ENCODE measurements around the gene GINS2. TPM values are rescaled to one million over a fixed set of nuclear protein-coding genes. Genes with fewer than 3 reads are reported as not detected.

GINS2 gene
- total and polyA plus RNA-seq, 2 of the 4 experiments (the other 2 are of a cell fraction): 12.0 to 13.4 TPM

- Histone ChIP-seq H2AFZ (replicated peaks; ENCODE audit: low read length, poor library complexity) (no peak overlapping the region), H2BK120ac (ENCODE audit: low read depth, low read length) (no peak overlapping the region), H3K4me3 (ENCODE audit: insufficient read depth, low read depth, low read length) (no peak overlapping the region), H4K91ac (ENCODE audit: insufficient read depth, low read depth, low read length) (no peak overlapping the region), H2BK20ac (ENCODE audit: low read depth, low read length) (no peak overlapping the region), H3K9ac (ENCODE audit: low read depth, low read length) (no peak overlapping the region), H3K27ac (ENCODE audit: insufficient read depth, low read length) (no peak overlapping the region), H2BK15ac (ENCODE audit: low read depth, low read length) (no peak overlapping the region), H3K79me1 (ENCODE audit: low read depth in 1 of 2, low read length in 2 of 2) (peaks cover 12 to 22% of the 10 kb centered on the region in 2 experiments; a peak in 2 of 4 replicates), H3K27me3 (ENCODE audit: control insufficient read depth, insufficient read depth, low read length) (no peaks in the 10 kb centered on the region), H3K9me3 (ENCODE audit: control insufficient read depth, insufficient read depth, low read length) (no peaks in the 10 kb centered on the region), H2AK9ac (replicated peaks; ENCODE audit: low read depth, low read length, poor library complexity) (no peak overlapping the region), H3K14ac (replicated peaks; ENCODE audit: low read depth, low read length) (no peak overlapping the region), H3K4me2 (ENCODE audit: low read depth, low read length) (no peak overlapping the region), H4K8ac (ENCODE audit: low read depth in 2 of 2, low read length in 2 of 2) (no peak overlapping the region), H3K18ac (ENCODE audit: low read depth, low read length) (no peak overlapping the region), H4K5ac (ENCODE audit: low read depth, low read length) (no peak overlapping the region), H3K56ac (ENCODE audit: extremely low read depth, insufficient read depth, low read length) (no peak overlapping the region), H4K20me1 (ENCODE audit: insufficient read depth, low read length) (peaks cover 98% of the 10 kb centered on the region), H2BK5ac (ENCODE audit: low read depth, low read length, poor library complexity, severe bottlenecking) (no peak overlapping the region), H3K23ac (ENCODE audit: low read depth, low read length) (no peak overlapping the region), H3K36me3 (ENCODE audit: control insufficient read depth, insufficient read depth, low read length) (peaks cover 8% of the 10 kb centered on the region; the same call in 1 of the 2 replicates), H3K4ac (ENCODE audit: low read depth, low read length) (no peak overlapping the region), H3K9me1 (ENCODE audit: insufficient read depth, low read length) (peaks cover 3% of the 10 kb centered on the region; the same call in 1 of the 2 replicates), H3K4me1 (ENCODE audit: control insufficient read depth, insufficient read depth, low read length) (peaks cover 2% of the 10 kb centered on the region; the same call in 1 of the 2 replicates), H2AK5ac (ENCODE audit: low read depth, low read length) (no peak overlapping the region)
- CTCF ChIA-PET: no interaction called here
- intact Hi-C loops (cut with micrococcal nuclease): no loop called here
- POLR2A ChIA-PET (ENCODE audit: unreplicated experiment): interaction anchor here (0.6 kb wide), 1 partner anchor 82 kb away, joined by 4 read pairs; no protein-coding TSS in a partner anchor
- TF ChIP-seq MAZ (IDR thresholded peaks at IDR 0.05; ENCODE audit: borderline replicate concordance, low read depth, low read length) (no peak), CEBPB (IDR thresholded peaks at IDR 0.05; ENCODE audit: low read depth, low read length) (no peak), RCOR1 (IDR thresholded peaks at IDR 0.05; ENCODE audit: insufficient replicate concordance, low read length) (no peak), RFX5 (IDR thresholded peaks at IDR 0.05; ENCODE audit: low read depth, low read length) (no peak), MAFK (IDR thresholded peaks at IDR 0.05; ENCODE audit: low read depth, low read length) (no peak), ELK1 (IDR thresholded peaks at IDR 0.05; ENCODE audit: borderline replicate concordance, low read depth, low read length) (no peak), BHLHE40 (IDR thresholded peaks at IDR 0.05; ENCODE audit: low read depth, low read length) (no peak), RAD21 (IDR thresholded peaks at IDR 0.05; ENCODE audit: low read length) (no peak), FOS (IDR thresholded peaks at IDR 0.05; ENCODE audit: low read depth, low read length) (no peak), CTCF (conservative IDR thresholded peaks at IDR 0.05; ENCODE audit: low read depth, low read length) (no peak), POLR2A (IDR thresholded peaks at IDR 0.05; ENCODE audit: low read depth, low read length) (no peak), CHD1 (IDR thresholded peaks at IDR 0.05; ENCODE audit: low read depth, low read length) (no peak), NFE2L2 (IDR thresholded peaks at IDR 0.05; ENCODE audit: low read depth, low read length) (no peak), USF2 (IDR thresholded peaks at IDR 0.05; ENCODE audit: low read depth, low read length) (no peak)
- 96% methylated on average over 25 of the region's 36 CpGs; no CpG with 5 or more reads in 1 of the 2 experiments for WGBS, 2 experiments (ENCODE audit: extremely low coverage in 2 of 2, insufficient read length in 1 of 2)
- ATAC-seq (ENCODE audit: low read depth) (no peak), DNase-seq (no peak)
- in situ Hi-C loops (cut with MboI; ENCODE audit: low sequenced_read_pairs): no loop called here
- BruUV-seq (replicated peaks): no TSS peak
- dilution Hi-C loops (cut with HindIII; ENCODE audit: low sequenced_read_pairs, unreplicated experiment): no loop called here
Observed at GRCh38 chr16:85637061-85637807, 51.5 kb downstream of the GINS2 start.
